Mammary epithelial cell (primary cell): ENCODE measurements around the gene KCNJ16.

Experiments
- EZH2 ChIP-seq: IDR thresholded peaks from 2 replicates; pipeline ENCODE4 v1.6.1; 2012; ENCODE audit warnings: low read length, inconsistent platforms, borderline replicate concordance
- TF ChIP-seq, protein P1 (sequence below), 2 donors: IDR thresholded peaks in 1 of 2; conservative IDR thresholded peaks in 1 of 2; 2 replicates each; pipeline ENCODE4 v1.5.1; 2011 to 2012; ENCODE audit warnings: inconsistent platforms in 2 of 2, low read length in 2 of 2, mild to moderate bottlenecking in 2 of 2, control low read depth in 1 of 2, low read depth in 1 of 2; ENCODE audit not compliant: insufficient read depth in 1 of 2; ENCODE audit errors: extremely low read depth in 1 of 2

GRCh38 chr17:70119545-70119944, 44.5 kb downstream of the KCNJ16 start:
- TF ChIP-seq, protein P1, sequence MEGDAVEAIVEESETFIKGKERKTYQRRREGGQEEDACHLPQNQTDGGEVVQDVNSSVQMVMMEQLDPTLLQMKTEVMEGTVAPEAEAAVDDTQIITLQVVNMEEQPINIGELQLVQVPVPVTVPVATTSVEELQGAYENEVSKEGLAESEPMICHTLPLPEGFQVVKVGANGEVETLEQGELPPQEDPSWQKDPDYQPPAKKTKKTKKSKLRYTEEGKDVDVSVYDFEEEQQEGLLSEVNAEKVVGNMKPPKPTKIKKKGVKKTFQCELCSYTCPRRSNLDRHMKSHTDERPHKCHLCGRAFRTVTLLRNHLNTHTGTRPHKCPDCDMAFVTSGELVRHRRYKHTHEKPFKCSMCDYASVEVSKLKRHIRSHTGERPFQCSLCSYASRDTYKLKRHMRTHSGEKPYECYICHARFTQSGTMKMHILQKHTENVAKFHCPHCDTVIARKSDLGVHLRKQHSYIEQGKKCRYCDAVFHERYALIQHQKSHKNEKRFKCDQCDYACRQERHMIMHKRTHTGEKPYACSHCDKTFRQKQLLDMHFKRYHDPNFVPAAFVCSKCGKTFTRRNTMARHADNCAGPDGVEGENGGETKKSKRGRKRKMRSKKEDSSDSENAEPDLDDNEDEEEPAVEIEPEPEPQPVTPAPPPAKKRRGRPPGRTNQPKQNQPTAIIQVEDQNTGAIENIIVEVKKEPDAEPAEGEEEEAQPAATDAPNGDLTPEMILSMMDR (conservative IDR thresholded peaks at IDR 0.05 in 1 of 2, IDR thresholded peaks at IDR 0.05 in 1 of 2; ENCODE audit: extremely low read depth in 1 of 2, insufficient read depth in 1 of 2, low read depth in 1 of 2, low read length in 2 of 2), result no peak
- TF ChIP-seq EZH2, result no peak
